ENCODE data around the gene PANX3.

DNA sequence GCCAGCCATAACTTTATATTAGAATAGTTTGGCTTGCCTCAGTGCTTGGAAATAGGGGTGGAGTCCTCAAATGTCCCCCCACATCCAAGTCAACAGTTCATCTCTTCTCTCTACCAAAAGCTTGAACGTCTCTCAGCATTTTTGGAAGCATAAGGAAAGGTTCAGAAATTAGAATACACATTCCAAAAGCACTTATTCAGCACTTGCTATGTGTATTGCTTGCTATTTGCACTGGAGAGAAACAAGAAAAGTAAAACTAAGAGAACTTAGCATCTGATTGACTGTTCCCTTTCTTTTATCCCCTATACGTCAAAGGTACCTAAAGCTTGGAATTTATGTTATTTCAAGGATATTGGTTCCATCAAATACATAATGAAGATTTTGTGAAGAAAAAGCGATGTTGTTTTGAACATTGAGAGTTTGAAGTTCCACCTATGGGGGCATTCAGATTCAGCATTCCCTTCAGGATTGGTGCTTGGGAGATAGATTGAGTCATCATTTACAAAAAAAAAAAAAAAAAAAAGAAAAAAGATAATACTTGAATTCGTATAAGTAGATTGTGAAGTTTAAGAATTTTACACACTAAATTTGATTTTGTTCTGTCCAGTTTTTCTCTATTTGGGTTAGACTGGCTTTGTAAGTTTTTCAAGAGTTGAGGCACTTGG lies 12.8 kb downstream of the PANX3 start:
- no peak for TF ChIP-seq ZNF274 (IDR thresholded peaks at IDR 0.05; ENCODE audit: low read depth, low read length)
- no peak for TF ChIP-seq SUZ12 (IDR thresholded peaks at IDR 0.05; ENCODE audit: extremely low read depth, insufficient read depth, insufficient read length)

Data from NT2/D1 (cell line).